ENCODE measurements around the gene AK1.

The AK1 gene

DNA sequence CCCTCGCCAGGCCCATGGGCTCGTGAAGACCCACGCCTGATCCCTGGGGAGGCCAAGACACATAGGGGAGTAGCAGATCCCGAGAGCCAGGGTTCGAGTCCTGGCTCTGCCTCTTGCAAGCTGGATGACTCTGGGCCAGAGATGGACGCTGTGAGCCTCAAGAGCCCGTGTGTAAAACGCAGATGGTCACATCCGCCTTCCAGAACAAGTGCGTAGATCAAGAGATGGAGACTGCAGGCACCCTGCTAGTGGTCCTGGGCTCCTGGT is 31.1 kb upstream of the AK1 start:
- no peak for DNase-seq

DNA sequence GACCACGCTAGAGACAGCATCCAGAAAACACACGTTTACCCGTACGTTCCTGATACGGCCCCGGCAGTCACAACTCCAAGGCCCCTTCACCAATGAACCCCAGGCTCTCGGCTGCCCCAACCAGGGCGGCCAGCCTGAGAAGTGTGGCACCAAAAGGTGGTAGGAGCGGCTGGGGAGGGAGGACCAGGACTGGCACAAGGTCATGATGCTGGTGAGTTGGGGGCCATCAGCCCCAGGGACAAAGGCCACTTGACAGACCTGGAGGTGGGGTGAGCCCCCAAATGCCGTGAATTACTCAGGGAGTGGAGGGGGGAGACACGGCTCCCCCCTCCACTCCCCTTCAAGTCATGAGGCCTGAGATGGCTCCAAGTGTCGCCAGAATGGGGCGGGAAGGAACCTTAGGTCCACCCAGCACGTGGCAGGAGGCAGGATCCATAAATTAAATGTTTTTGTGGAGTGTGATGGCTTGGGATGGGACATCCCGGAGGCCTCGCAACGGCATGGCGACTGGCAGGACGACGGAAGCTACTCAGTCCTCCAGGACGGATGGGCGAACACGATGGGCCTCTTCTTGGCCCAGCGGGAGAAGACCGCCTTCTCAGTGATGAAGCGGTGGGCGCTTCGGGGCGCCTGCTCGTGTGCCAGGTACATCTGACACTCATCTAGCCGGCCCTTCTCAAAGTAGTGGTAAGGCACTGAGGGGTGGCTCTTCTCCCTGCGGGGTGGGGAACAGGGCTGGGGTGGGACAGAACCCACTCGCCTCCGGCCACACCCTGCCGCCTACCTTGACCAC is 30.6 kb upstream of the AK1 start:
- DNase-seq: no peak

DNA sequence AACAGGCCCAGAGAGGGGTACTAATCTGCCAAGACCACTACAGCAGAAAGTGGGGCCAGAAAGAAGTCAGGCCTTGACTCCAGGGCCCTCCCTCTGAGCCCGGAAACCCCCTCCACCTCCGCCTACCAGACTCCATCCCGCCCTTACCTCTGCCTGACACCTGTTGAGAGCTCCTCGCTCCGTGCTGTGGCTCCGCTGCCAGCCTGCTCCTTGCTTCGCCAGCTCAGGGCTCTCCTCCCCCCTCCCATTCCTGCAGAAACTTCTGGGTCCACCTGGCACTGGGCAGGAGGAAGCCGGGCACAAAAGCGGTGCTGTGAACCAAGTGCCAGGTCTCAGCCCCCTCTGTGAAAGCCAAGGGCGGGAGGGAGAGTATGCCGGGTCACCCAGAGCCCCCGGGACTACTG is 28.3 kb upstream of the AK1 start:
- DNase-seq: no peak

DNA sequence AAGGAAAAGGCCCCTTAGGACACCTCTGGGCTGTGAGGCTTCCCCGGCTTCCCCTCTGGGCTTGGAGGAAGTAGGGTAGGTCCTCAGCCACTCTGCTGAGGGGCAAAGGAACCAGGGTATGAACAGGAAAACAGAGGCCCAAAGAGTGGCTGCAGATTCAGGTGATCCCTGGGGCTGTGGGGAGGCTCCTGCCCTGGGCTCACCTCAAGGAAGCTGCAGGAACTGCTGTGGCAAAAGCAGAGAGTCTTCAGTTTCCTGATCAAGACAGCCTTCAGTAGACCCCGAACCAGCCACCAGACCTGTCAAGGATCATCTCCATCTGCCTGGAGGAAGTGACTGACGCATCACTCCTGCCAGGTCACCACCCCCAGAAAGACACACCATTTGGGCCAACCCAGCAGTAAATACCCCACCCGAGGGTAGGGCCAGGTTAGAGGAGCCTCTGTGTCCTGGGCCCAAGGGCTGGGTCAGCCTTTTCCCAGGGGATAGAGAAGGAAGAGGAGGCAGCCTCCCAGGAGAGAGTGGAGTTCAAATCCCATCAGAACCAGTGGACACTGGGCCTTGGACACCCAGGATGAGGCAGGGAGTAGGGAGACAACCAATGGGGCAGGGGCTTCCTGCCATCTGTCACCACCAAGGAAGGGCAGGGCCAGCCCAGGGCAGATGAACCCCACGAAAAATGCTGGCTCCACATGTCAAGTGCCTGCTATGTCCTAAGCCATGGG is 27.7 kb upstream of the AK1 start:
- DNase-seq: peak; percentile 62

DNA sequence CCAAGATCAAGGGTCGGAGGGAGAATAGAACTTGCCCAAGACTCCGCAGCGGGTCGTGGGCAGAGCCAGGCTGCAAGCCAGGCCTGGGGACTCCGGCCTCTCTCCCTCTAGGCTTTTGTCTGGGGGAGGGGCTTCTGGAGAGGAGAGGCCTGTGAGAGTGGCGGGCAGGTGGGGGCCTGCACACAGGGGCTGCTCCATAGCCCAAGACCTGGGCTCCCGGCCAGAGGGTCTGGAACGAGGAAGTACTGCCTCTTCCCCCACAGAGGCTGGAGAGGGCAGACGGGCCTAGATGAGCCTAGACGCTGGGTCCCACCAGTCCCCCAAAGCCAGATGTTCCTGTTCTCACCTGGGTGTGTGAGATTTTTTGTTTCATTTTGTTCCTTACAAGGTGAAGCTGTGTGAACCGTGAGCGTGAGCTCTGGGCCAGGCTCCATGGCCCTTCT is 27.1 kb upstream of the AK1 start:
- peak; percentile 82 for DNase-seq

DNA sequence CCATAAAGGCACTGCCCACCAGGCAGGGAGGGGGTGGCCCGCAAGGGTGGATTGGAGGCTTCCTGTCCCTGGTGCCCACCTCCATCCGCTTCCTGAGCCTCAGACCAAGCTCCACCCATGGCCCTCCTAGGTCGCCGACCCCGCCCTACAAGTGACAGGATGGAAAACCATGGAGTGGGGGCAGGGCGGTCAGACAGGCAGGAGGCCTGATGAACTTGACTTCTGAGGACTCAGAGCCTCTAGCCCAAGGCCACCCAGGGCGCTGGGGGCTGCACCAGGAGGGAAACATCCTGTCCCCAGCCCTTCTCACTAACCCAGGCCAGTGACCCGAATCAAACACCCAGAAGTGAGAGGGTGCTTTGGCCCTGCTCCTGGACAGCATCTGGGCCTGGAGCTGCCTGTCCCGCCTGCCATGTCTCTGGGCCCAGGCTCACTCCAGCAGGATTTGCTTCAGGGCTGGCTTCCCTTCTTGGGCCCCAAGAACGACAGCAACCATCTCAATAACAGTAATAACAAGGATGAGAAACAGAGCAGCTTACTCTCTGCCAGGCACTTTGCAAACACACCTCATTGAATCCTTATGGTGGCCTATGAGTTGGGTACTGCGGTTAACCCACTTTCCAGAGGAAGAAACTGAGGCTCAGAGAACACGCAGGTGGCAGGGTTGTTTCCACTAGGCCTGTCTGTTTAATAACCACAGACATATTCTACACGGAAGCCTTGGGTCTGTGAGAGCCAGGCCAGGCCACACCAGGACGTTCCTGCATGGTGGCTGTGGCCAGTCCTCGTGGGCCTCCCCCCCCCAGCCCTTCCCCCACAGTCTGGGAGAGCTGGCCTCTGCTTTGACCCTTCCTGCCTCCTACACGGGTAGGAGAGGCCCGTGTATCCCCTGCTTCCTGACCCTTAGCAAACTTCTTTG is 26.3 kb upstream of the AK1 start:
- peak; percentile 84 for DNase-seq

DNA sequence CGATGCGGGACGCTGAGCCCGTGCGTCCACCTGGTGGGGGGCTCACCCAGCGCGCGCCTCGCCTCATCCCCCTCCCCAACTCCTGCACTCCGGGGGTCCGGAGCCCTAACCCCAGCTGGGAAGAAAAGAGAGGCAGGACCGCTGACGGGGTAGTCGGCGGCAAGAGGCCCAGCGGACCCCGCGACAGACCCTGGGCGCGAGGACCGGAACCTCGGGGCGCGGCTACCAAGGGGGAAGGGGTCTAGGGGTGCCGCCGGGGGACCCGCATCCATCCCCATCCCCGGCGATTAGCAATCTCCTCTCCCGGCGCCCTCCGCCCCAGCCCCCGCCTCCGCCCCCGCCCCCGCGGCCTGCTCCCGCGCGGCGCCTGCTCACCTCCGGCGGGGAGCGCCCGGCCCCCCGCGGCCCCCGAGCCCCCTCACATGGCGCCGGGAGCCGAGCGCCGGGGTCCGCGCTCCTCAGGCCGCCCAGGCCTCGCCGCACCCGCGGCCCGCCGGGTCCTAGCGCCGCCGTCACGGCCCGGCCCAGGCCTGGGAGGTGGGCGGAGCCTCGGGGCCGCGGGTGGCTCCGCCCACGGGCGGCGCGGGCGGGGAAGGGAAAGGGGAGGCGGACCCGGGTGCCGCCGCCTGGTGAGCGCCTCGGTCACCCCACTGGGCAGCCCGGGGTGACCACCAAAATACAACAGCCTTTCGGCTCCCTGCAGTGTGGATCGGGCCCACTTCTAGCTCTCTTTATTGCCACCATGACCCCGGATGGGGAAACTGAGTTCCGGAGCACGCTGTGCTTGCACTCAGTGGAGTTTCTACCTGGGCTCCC is 21.9 kb upstream of the AK1 start, which contains the start of gene ST6GALNAC6:
Gene ST6GALNAC6, minus strand, starts transcription at position 476 of the 816 bp plus-strand sequence. CDS start 1,622 bp downstream, outside the sequence.
- DNase-seq: peak; percentile 19

DNA sequence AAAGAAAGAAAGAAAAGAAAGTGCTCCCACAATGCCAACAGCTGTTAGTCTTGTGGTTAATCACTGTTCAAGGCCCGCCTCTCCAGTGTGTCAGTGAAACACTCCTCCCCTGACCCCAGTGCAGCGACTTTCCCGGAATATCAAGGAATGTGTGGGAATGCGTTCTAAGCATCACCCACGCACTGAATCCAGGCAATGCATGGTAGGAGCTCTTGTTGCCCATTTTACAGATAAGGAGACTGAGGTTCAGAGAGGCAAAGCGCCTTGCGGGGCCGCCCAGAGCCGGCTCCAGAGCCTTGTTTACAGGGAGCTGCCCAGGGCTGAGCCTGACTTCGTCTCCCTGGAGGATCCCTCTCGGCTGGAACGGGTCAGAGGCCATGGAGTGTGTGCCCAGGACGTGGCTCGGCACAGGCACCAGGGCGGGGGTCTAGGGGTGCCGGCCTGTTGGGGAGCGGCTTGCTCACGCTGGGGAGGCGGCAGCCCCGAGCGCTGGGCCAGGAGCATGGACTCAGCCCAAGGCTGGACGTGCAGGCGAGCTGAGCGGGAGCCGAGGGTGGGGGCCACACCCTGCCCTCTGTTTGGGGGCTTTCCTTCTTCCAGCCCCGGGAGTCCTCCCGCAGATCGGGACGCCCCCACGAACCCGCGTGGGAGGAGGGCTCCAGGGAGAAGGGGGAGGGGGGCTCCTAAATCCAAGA is 21.1 kb upstream of the AK1 start:
- no peak for DNase-seq

DNA sequence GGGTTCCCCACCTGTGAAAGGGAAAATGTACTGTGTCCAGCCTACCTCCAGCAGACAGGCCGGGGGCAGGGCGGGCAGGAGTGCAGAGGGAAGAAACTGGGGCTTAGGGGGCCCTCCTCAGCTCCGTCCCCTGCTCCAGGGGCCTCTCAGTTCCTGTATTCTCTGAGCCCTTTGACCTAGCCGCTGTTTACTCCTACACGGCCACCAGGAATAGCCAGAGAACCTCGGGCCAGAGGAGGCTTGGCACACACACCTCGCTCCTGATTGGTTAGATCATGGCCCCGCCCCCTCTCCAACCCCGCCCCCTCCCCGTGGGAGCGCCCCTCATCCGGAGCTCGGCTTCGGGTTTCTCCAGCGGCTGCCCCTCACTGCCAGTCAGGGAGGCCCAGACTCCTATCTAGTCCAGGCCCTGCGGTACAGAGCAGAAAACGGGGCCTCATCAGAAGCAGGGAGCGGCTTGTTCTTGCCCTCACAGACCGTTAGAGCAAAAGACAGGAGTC is 19.8 kb upstream of the AK1 start:
- DNase-seq: no peak

DNA sequence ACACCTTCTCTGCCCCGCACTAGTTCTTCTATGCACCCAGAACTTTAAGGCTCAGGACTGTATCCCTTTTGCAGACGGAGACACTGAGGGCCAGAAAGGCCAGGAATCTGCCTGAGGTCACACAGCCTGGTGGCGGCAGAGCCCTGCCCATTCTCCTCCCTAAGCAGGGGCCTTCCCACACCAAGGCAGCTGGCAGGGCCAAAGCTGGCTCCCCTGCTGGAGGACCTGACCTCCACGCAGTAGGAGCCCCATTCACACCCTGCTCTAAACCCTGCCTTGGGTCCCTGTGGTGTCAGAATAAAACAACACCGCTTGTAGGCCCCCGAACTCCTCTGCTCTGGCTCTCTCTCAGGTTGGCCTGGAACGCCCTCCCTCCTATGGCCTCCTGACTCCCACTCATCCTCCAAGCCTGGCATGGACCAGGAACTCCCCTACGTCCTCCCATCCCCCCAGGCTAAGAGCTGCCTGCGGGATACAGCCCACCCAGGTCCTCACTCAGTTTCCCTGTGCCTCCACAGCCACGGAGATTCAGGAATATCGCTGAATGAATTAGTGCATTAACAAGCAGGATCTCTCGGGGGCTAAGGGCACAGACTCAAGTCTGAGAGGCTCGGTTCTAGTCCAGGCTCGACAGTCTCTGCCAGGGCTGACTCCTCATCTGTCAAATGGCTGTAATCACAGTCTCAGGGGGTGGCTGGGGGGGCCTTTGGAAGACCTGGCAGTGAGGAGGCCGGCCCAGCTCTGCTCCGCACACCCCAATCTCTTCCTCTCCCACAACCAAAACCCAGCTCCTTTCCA is 19.1 kb upstream of the AK1 start:
- DNase-seq: no peak

DNA sequence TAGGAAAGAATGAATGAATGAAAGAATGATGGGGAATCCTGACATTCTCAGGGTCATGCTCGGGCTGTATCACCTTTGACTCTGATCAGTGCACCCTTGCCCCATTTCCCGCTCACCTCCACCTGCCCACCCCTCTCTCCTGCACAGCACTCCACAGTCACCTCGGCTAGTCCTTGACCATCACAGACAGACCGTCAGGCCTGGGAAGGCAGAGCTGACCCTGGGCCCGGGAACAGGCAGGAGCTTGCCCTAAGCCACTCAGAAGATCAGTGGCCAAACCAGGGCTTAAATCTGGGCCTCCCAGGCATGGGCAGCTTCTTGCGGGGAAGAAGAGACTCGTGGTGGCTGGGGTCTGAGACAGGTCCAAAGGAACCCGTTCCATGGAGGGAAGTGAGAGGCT is 18.3 kb upstream of the AK1 start:
- DNase-seq: no peak

DNA sequence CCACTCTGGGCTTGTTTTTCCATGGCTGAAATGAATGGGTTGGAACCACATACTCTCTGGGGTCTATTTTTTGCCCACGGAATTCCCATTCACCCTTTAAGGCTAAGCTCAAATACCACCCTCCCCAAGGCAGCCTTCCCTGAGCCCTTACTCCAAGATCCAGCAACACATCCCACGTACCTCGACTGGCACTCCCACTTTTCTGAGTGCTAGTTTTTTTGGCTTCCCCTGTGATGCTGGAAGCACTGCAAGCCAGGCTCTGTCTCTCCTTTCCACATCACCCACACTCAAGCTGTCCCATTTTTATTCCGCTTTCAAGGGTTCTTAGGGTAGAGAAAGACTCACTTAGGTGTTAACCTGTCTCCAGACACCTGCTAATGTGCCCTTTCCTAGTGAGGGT is 15.9 kb upstream of the AK1 start:
- no peak for DNase-seq

DNA sequence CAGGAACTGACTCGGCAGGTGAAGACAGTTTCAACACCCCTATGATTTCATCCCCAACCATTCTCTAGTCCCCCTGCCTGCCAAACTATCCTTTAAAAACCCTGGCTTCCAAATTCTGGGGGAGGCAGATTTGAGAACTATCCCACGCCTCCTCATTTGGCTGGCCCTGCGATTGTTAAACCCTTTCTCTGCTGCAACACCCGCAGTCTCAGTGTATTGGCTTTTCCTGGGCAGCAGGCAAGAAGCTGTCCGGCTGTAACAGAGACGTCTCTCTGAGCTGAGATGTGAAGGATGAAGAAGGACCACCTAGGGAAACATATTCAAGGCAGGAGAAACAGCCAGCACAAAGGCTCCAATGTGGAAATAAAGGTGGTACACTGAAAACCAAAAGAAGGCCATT is 15.4 kb upstream of the AK1 start:
- no peak for DNase-seq

DNA sequence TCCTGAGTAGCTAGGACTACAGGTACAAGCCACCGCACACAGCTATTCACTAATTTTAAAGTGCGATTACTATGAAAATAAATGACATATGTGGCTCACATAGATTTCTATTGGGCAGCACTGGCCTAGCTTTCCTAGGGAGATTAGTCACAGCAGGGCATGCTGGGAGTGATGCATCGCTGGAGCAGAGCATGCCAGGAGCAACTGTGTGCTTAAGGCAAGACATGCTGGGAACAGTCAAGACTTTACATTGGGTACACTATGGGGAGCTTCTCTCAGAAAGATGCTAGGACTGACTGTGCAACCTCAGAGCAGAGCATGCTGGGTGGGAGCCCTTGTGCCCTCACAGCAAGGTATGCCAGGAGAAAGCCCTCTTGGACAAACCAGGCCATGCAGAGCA is 12.6 kb upstream of the AK1 start:
- DNase-seq: no peak

DNA sequence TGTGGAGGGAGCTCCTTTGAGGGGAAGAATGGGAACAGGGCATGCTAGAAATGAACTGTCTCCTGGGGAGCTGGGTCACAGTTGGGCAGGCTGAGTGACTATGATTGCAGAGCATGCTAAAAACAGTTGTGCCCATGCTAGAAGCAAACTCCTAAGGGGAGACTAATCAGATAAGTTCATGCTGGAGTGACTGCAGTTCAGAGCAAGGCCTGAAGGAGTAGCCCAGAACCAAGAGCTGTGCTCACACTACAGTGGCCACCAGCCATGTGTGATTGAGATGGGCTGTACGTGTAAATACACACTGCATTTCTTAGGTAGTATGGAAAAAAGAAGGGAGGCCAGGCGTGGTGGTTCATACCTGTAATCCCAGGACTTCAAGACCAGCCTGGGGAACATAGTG is 10.3 kb upstream of the AK1 start:
- DNase-seq: no peak

DNA sequence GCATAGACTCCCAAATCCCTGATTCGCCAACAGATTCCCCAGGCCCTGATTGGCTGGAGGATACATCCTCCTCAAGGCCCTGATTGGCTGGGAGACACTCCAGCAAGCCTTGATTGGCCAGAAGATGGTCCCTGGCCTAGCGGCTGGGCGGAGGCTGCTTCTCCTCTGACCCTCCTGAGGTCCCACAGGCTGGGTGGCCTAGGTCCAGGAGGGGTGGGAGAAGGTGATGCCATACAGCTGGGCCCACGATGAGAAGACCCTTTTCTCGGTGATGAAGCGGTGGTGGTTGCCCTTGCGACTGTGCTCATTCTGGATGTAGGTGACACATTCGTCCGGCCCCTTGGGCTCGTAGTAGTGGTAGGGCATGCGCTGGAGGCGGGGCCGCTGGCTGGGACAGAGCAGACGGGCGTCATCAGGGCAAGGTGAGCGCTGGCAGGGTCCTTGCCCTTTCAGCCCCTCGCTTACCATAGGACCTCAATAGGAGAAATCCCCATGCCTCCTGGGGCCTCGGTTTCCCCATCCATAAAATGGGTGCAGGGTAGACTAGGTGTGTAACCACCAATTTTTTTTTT is 9.0 kb upstream of the AK1 start:
- DNase-seq: no peak

DNA sequence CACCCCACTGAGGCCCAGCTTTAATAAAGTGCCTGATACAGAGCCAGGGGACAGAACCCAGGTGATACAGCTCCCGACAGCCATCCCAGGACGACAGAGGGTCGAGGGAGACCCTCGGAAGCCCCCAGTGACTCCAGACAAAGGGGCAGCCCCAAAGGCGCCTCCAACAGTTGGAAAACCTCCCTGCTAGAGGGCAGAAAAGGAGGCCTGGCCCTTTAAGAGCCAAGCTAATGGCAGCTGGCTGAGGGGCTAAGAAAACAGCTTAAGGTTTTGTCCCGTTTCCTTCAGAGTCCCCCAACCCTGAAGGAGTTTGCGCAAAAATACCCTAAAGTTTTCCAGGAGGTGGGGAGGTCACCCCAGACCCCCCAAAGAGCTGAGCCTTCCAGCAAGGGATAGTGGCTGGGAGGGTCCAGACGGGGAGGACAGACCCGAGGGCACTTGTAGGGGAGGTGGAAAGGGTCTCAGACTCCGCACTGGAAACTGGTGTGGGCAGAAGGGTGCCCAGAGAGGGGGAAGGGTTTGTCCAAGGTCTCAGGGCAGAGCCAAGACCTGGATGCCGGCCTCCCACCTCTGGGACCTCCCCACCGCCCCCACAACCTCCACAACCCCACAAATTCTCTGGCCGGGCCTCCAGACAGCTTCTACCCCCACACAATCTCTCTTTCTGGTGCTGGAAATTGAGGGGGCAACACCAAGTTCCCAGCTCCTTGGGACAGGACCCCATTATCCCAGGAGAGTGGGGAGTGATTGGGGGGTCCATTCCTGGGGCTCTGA is 8.2 kb upstream of the AK1 start:
- DNase-seq: no peak

DNA sequence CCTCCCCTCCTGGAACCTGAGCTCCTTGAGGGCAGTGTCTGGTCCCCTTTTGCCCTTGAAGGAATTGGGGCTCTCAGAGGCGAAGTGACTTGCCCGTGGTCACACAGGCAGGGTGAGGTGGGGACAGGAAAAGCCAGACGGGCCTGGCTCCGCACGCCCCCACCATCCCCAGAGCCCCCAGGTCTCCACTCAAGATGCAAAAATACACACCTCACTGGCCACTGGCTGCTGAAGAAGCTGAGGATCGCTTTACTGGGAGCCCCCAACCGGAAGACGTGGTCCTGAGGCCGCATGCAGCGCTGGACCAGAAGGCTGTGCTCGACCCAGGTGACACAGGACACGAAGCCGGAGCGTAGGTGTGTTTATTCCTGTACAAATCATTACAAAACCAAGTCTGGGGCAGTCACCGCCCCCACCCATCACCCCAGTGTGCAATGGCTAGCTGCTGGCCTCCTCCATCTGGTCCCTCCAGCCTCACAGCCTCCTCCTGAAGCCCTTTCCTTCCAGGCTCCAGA is 7.6 kb upstream of the AK1 start:
- DNase-seq: no peak

DNA sequence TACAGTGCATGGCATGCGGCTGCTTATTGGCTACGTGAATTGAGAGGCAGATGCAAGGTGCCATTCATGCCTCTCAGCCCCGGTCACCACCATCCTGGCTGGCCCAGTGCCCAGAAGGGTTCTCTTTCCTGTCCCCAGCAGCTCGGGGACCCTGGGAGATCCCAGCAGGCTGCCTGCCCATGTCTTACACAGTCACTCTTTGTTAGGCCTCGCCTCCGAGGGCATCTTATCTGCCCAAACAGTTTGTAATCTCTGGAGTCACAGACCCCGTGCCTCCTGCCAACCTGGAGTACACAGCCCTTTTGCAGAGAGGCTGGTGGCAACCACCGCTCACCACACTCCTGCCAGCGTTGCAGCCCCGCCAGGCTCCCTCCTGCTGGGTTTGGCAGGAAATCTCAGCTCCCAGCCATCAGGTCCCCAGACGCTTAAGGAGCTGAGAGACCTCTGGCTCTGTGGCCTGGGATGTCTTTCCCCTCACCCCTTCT is 7.0 kb upstream of the AK1 start:
- no peak for DNase-seq
